ENCODE measurements around the gene TUT4. TPM values are rescaled to one million over a fixed set of nuclear protein-coding genes. Genes with fewer than 3 reads are reported as not detected.

TUT4 gene
- total RNA-seq, 1 experiment from 2014 or later = 37.4 TPM

DNA sequence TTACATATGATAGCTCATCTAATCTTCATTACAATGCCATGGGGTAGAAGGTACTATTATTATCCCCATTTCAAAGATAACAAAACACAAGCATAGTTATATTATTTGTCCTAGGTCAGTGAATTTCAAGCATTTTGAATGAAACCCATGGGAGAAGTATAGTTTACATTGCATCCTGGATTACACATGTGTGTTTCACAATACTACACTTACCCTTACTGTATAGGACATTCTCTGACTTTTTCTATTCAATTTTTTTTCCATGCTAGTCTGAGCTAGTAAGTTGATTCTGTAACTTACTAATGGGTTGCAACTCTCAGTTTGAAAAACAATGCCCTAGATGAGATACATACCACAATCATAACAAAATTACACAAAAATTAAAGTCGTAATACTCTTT lies 40.6 kb upstream of the TUT4 start:
- Histone ChIP-seq H3K4me1 (ENCODE audit: insufficient read depth, low read length) (no peaks in the 10 kb centered on the region), H4K20me1 (ENCODE audit: low read length) (no peaks in the 10 kb centered on the region), H3K9me2 (replicated peaks; ENCODE audit: low read length) (no peaks in the 10 kb centered on the region), H3K79me2 (ENCODE audit: low read length) (no peaks in the 10 kb centered on the region), H3K27me3 (ENCODE audit: low read length) (no peaks in the 10 kb centered on the region), H3K36me3 (ENCODE audit: low read depth, low read length) (no peaks in the 10 kb centered on the region), H3F3A (ENCODE audit: low read length, unreplicated experiment) (no peaks in the 10 kb centered on the region), H3K4me2 (ENCODE audit: low read length) (no peak overlapping the region), H3K27ac (ENCODE audit: low read length) (no peak overlapping the region), H2AFZ (ENCODE audit: low read length) (no peak overlapping the region), H3K9me3 (ENCODE audit: low read length) (no peaks in the 10 kb centered on the region), H3K4me3 (ENCODE audit: low read length) (no peak overlapping the region), H3K9ac (ENCODE audit: low read length) (no peak overlapping the region)
- intact Hi-C loops (cut with micrococcal nuclease) = no loop called here
- TF ChIP-seq, protein P1, sequence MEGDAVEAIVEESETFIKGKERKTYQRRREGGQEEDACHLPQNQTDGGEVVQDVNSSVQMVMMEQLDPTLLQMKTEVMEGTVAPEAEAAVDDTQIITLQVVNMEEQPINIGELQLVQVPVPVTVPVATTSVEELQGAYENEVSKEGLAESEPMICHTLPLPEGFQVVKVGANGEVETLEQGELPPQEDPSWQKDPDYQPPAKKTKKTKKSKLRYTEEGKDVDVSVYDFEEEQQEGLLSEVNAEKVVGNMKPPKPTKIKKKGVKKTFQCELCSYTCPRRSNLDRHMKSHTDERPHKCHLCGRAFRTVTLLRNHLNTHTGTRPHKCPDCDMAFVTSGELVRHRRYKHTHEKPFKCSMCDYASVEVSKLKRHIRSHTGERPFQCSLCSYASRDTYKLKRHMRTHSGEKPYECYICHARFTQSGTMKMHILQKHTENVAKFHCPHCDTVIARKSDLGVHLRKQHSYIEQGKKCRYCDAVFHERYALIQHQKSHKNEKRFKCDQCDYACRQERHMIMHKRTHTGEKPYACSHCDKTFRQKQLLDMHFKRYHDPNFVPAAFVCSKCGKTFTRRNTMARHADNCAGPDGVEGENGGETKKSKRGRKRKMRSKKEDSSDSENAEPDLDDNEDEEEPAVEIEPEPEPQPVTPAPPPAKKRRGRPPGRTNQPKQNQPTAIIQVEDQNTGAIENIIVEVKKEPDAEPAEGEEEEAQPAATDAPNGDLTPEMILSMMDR (conservative IDR thresholded peaks at IDR 0.05; ENCODE audit: low read depth, low read length) = no peak
- TF ChIP-seq EZH2 (IDR thresholded peaks at IDR 0.05; ENCODE audit: low read length, unreplicated experiment) (no peak), EZH2phosphoT487 (IDR thresholded peaks at IDR 0.05; ENCODE audit: borderline replicate concordance, low read length) (no peak)
- DNase-seq (no peak), ATAC-seq (no peak)
- CTCF ChIA-PET = no interaction called here
- no TSS peak for BruUV-seq (replicated peaks)
- POLR2A ChIA-PET (ENCODE audit: unreplicated experiment) = no interaction called here

DNA sequence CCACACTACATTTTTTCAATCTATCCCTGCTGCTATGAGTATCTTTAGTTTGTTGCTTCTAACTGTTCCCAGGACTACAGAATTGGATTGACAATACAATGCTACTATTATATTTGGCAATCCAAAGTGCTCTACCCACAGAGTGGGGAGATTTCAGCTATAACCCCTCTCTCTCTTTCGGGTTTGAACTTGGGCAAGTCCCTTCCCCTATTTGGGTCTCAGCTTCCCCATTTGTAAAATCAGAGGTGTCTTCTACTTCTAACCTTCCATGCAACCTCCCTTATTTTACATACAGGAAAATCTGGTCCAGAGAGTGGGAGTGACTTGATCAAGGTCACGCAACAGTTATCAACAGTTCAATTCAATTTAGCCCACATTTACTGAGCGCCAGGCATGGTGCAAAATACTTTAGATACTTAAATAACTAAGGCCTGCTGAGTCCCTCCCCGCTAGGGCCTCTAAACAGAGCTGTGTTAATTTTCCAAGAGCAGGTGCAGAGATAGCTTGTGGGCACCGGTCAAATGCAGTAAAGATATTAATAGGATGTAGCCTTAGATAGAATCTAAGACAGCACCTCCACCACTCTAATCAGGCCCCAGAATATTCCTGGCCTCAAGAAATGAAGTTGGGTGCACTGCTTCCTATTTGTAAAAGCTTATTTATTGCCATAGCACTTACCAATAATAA lies 39.9 kb upstream of the TUT4 start:
- Histone ChIP-seq H3F3A (ENCODE audit: low read length, unreplicated experiment) (no peaks in the 10 kb centered on the region), H2AFZ (ENCODE audit: low read length) (no peak overlapping the region), H3K9me2 (replicated peaks; ENCODE audit: low read length) (no peaks in the 10 kb centered on the region), H3K4me3 (ENCODE audit: low read length) (no peak overlapping the region), H3K36me3 (ENCODE audit: low read depth, low read length) (no peaks in the 10 kb centered on the region), H3K27me3 (ENCODE audit: low read length) (no peaks in the 10 kb centered on the region), H3K79me2 (ENCODE audit: low read length) (no peaks in the 10 kb centered on the region), H3K27ac (ENCODE audit: low read length) (no peak overlapping the region), H3K4me2 (ENCODE audit: low read length) (no peak overlapping the region), H3K9me3 (ENCODE audit: low read length) (no peaks in the 10 kb centered on the region), H4K20me1 (ENCODE audit: low read length) (no peaks in the 10 kb centered on the region), H3K4me1 (ENCODE audit: insufficient read depth, low read length) (no peaks in the 10 kb centered on the region), H3K9ac (ENCODE audit: low read length) (no peak overlapping the region)
- no TSS peak for BruUV-seq (replicated peaks)
- intact Hi-C loops (cut with micrococcal nuclease) = no loop called here
- DNase-seq (no peak), ATAC-seq (no peak)
- ChIA-PET POLR2A (ENCODE audit: unreplicated experiment) (no interaction called here), CTCF (no interaction called here)
- no peak for TF ChIP-seq EZH2 (IDR thresholded peaks at IDR 0.05; ENCODE audit: low read length, unreplicated experiment)
- TF ChIP-seq, protein P1 (conservative IDR thresholded peaks at IDR 0.05; ENCODE audit: low read depth, low read length) = no peak
- TF ChIP-seq EZH2phosphoT487 (IDR thresholded peaks at IDR 0.05; ENCODE audit: borderline replicate concordance, low read length) = no peak

DNA sequence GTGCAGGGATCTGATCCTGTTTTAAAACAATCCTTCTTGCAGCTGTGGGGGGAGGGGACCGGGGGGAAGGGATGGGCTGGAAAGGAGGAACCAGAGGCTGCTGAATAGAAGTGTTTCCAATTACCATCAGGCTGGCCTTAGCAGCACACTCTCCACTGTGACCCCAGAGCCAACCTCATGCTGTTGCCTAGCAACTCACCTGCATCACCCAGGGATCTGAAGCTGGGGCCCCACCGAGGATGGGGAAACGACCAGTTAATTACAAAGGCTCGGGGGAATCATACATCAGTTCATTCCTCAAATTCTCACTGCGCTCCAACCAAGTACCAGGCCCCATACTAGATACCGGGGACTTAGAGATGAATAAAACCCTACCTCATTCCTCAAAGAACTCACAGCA lies 37.4 kb upstream of the TUT4 start:
- DNase-seq = no peak
- Histone ChIP-seq H3K9me2 (replicated peaks; ENCODE audit: low read length) (no peaks in the 10 kb centered on the region), H3K9ac (ENCODE audit: low read length) (no peak overlapping the region), H3K4me1 (ENCODE audit: insufficient read depth, low read length) (no peaks in the 10 kb centered on the region), H3K27ac (ENCODE audit: low read length) (no peak overlapping the region), H2AFZ (ENCODE audit: low read length) (no peak overlapping the region), H3K9me3 (ENCODE audit: low read length) (no peaks in the 10 kb centered on the region), H4K20me1 (ENCODE audit: low read length) (no peaks in the 10 kb centered on the region), H3K27me3 (ENCODE audit: low read length) (no peaks in the 10 kb centered on the region), H3K4me3 (ENCODE audit: low read length) (no peak overlapping the region), H3F3A (ENCODE audit: low read length, unreplicated experiment) (no peaks in the 10 kb centered on the region), H3K4me2 (ENCODE audit: low read length) (no peak overlapping the region), H3K36me3 (ENCODE audit: low read depth, low read length) (no peaks in the 10 kb centered on the region), H3K79me2 (ENCODE audit: low read length) (no peaks in the 10 kb centered on the region)
- ChIA-PET POLR2A (ENCODE audit: unreplicated experiment) (no interaction called here), CTCF (no interaction called here)
- no TSS peak for BruUV-seq (replicated peaks)
- TF ChIP-seq EZH2phosphoT487 (IDR thresholded peaks at IDR 0.05; ENCODE audit: borderline replicate concordance, low read length) (no peak), EZH2 (IDR thresholded peaks at IDR 0.05; ENCODE audit: low read length, unreplicated experiment) (no peak)
- TF ChIP-seq, protein P1 (conservative IDR thresholded peaks at IDR 0.05; ENCODE audit: low read depth, low read length) = no peak
- intact Hi-C loops (cut with micrococcal nuclease) = no loop called here
- no peak for ATAC-seq
